ENCODE data around the gene NUBPL. TPM values are rescaled to one million over a fixed set of nuclear protein-coding genes. Genes with fewer than 3 reads are reported as not detected.

Gene NUBPL
- total and polyA plus RNA-seq, 12 donors, result 3.6 to 27.3 (median 16.9) TPM

DNA sequence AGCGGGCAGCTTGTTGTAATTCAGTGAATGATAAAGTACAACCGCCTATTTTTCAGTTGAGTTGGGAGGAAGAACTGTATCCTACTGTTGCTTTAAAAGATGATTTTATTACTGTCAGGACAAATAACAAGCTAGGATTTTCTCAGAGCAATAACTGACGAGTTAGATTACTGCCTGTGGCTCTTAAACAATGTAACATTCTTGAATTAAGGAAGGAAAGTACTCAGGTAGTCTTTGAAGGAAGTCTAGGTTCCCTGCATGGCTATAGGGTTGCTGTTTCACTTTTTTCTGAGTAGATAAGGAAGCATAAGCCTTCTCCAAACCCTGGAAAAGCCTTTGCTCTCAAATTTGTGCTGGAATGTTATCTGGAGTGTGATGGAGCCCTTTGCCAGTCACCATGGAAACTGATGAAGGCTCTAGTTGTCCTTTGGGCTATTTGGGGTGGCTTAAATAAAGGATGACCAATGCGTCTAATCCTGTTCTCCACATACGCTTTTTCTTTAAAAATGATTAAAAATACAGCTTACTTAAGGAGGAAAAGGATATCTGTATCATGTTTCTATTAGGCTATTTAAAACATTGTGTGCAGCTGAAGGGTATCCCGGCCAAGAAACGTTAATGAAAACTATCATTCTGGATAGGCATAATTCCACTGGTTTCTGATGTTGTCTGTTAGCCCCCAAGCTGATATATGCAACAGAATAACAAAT is 17.7 kb downstream of the NUBPL start:
- H3K27ac ChIP-seq, result peak overlapping the region in 1 of 5 donors; percentile 10
- DNase-seq, result no peak
- peaks cover 0 to 36% of the 10 kb centered on the region in 2 donors for H3K4me1 ChIP-seq (replicated peaks in 1 of 2)
- H3K9me3 ChIP-seq (replicated peaks in 1 of 3), result no peaks in the 10 kb centered on the region
- WGBS, 4 donors, result 59 to 77% (median 68%) methylated on average over 7 of the region's 7 CpGs
- H3K27me3 ChIP-seq, result no peaks in the 10 kb centered on the region
- TF ChIP-seq, protein P1, sequence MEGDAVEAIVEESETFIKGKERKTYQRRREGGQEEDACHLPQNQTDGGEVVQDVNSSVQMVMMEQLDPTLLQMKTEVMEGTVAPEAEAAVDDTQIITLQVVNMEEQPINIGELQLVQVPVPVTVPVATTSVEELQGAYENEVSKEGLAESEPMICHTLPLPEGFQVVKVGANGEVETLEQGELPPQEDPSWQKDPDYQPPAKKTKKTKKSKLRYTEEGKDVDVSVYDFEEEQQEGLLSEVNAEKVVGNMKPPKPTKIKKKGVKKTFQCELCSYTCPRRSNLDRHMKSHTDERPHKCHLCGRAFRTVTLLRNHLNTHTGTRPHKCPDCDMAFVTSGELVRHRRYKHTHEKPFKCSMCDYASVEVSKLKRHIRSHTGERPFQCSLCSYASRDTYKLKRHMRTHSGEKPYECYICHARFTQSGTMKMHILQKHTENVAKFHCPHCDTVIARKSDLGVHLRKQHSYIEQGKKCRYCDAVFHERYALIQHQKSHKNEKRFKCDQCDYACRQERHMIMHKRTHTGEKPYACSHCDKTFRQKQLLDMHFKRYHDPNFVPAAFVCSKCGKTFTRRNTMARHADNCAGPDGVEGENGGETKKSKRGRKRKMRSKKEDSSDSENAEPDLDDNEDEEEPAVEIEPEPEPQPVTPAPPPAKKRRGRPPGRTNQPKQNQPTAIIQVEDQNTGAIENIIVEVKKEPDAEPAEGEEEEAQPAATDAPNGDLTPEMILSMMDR (IDR thresholded peaks at IDR 0.05), result no peak
- no peak for TF ChIP-seq POLR2A (IDR thresholded peaks at IDR 0.05)
- intact Hi-C loops (cut with DNase I), result no loop called here
- no peaks in the 10 kb centered on the region for H3K36me3 ChIP-seq (replicated peaks in 1 of 2)
- H3K4me3 ChIP-seq, result no peak overlapping the region

DNA sequence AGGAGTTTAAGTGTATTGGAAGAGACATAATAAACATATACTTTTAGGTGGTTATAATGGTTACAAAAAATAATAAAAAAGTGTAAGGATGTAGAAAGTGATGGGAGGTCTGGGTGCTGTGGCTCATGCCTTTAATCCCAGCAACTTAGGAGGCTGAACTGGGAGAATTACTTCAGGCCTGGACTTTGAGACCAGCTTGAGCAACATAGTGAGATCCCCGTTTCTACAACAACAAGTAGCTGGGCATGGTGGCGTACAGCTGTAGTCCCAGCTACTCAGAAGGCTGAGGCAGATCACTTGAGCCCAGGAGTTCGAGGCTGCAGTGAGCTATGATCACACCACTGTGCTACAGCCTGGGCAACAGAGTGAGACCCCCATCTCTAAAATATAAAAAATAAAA is 19.0 kb downstream of the NUBPL start:
- peaks cover 0 to 36% of the 10 kb centered on the region in 2 donors for H3K4me1 ChIP-seq (replicated peaks in 1 of 2)
- TF ChIP-seq, protein P1 (IDR thresholded peaks at IDR 0.05), result no peak
- TF ChIP-seq POLR2A (IDR thresholded peaks at IDR 0.05), result no peak
- WGBS, 4 donors, result 90 to 96% (median 95%) methylated on average over 3 of the region's 3 CpGs
- DNase-seq, result no peak
- H3K27ac ChIP-seq, result no peak overlapping the region
- intact Hi-C loops (cut with DNase I), result no loop called here
- no peaks in the 10 kb centered on the region for H3K27me3 ChIP-seq
- no peaks in the 10 kb centered on the region for H3K9me3 ChIP-seq (replicated peaks in 1 of 3)
- no peaks in the 10 kb centered on the region for H3K36me3 ChIP-seq (replicated peaks in 1 of 2)
- H3K4me3 ChIP-seq, result no peak overlapping the region

DNA sequence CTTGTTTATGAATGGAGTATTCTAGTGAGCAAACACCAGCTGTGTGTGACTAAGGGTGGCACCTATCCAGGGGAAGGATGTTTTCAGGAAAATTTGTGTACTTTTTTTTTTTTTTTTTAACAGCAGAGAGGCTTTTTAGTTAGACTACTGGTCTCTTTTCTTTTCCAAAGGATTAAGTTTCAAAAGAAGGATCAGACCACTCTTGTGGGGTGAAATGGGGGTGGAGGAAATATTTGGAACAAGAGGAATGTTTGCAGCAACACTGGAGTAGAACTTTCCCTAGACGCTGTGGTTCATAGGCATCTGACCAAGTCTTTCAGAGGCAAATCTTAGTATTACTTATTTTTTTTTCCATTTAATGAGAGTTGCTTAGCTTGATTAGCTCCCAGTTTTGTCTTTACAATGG is 21.1 kb downstream of the NUBPL start:
- Histone ChIP-seq H3K27me3 (no peaks in the 10 kb centered on the region), H3K9me3 (replicated peaks in 1 of 3) (no peaks in the 10 kb centered on the region), H3K4me1 (replicated peaks in 1 of 2) (peaks cover 0 to 36% of the 10 kb centered on the region in 2 donors), H3K27ac (peak overlapping the region in 1 of 5 donors; percentile 37), H3K4me3 (no peak overlapping the region), H3K36me3 (replicated peaks in 1 of 2) (no peaks in the 10 kb centered on the region)
- 17 to 50% (median 40%) methylated on average over 1 of the region's 1 CpG for WGBS, 4 donors
- DNase-seq, result peak in 3 of 7 donors; percentile 23 to 48 (median 29)
- intact Hi-C loops (cut with DNase I), result no loop called here
- no peak for TF ChIP-seq POLR2A (IDR thresholded peaks at IDR 0.05)
- TF ChIP-seq, protein P1 (IDR thresholded peaks at IDR 0.05), result no peak

DNA sequence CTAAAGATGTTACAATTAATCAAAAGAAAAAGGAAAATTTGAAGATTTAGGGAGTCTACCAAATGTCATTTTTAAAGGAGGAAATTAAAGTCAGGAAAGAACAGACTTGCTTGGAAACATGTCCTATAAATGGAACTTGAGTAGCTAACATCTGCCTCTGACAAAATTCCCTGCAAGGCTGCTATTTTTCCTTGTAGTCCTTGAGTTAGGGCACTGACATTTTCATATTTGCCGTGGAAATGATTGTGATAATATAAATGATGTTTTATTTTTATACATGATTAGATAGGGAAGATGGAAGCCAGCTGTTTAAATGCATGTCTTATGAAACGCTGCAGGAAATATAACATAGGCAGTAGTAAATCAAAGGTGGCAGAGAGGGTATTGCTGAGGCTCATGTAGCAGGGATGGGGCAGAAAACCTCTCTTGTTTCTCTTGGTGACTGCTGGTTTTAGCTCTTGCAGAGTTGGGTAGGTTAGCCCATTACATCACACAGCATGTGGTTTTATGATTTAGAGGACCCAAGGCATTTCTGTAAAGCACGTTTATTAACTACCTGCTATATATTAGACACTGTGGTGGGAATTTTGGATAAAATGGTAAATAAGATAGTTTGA is 21.7 kb downstream of the NUBPL start:
- Histone ChIP-seq H3K36me3 (replicated peaks in 1 of 2) (no peaks in the 10 kb centered on the region), H3K4me3 (no peak overlapping the region), H3K9me3 (replicated peaks in 1 of 3) (no peaks in the 10 kb centered on the region), H3K27ac (peak overlapping the region in 1 of 5 donors; percentile 37), H3K27me3 (no peaks in the 10 kb centered on the region), H3K4me1 (replicated peaks in 1 of 2) (peaks cover 0 to 31% of the 10 kb centered on the region in 2 donors)
- WGBS, 4 donors, result 28 to 37% (median 29%) methylated on average over 3 of the region's 3 CpGs
- intact Hi-C loops (cut with DNase I), result no loop called here
- no peak for DNase-seq
- no peak for TF ChIP-seq POLR2A (IDR thresholded peaks at IDR 0.05)
- TF ChIP-seq, protein P1 (IDR thresholded peaks at IDR 0.05), result no peak

Data from adrenal gland (tissue), 12 donors.